ENCODE results near the gene UGT1A1.

UGT1A1 gene

DNA sequence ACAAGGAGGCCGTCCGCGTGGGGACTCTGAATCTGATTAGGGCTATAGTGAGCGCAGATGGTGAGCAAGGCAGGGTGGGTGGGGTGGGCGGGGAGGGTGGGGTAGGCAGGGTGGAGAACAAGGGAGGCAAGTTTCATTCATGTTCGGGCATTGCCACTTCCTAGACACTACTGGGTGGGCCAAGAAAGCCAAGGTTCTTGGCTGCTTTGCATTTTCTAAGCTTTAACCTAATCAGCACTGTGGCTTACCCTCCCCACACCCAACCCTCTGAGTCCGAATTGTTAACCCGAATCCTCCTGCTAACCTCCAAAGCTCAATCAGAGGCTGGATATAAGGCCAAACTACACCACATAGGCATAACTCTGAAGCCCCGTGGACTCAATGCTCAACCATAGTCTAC is 36.2 kb downstream of the UGT1A1 start:
- no peak for DNase-seq (ENCODE audit: low read depth, low spot score)

DNA sequence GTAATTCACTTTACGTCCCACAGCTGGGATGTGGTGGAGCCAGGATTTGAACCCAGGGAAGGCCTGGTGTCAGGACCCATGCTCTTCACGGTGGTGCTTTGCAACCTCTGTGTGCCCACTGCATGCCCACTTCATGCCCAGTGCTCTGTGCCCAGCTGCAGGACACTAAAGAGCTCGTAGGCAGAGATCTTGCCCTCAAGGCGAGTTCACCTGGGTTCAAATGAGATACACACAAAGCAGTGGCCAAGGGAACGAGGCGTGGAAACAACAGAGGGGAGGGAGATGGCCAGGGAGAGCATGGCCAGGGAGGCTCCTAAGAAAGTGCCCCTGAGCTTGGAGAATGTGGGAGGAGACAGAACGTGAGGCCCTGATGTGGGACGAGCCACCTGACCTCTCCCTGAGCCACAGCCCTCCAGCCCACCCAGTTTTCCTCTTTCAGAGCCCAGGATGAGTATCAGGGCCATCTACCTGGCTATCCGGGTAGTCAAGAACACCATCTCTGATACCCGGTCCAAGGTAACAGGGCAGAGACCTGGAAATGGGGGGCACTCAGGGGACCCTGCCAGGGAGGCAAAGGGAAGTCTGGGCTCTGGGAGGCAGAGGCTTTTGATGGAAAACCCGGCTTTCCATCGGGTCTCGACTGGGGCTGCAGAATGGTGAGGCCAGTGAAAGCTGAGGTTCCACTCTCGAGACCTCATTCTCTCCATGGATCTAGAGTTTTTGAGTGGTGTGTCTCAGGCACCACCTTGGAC is 38.4 kb downstream of the UGT1A1 start:
- DNase-seq (ENCODE audit: low read depth, low spot score), result no peak

DNA sequence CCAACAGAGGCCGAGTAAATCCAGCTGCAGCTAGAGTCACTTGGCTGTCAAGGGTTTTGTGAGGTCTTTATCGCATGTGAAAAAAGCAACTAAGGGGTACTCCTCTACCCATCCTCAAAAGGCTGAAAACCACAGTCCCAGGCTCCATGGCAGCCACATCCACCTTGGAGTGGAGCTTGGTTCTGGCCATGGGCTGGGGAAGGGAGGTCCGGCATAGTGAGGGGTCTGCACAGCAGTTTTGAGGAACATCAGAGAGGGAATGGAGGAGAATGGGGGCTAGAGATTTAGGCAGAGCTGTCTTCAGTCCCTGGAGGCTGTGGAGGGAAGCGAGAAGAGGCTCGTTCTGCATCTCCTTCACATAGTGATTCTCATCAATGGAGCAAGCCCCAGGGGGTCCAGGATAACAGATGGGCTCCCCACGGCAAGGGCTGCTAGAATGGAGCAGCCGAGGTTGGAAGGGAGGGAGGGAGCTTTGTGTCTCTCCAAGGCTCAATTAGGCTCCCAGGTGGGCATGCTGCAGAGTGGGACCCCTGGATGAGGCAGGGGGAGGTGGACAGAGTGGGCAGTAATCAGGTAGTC is 39.1 kb downstream of the UGT1A1 start:
- DNase-seq (ENCODE audit: low read depth, low spot score), result no peak

DNA sequence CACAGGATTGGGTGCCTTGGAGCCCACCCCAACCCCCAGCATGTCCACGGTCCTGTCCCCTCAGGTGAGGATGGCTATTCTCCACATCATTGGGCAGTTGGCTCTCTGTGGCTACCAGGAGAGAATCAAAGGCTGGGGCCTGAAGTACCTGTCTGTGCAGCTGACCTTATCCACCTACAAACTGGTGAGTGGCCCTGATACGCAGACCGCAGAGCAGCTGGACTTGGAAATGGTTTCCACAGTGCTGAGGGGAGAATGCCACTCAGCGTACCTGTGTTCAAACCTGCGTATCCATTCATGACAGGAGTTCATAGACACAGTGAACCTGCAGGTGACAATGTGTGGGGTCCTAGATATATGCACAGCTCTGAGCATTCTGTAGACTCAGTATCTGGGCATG is 39.6 kb downstream of the UGT1A1 start:
- no peak for DNase-seq (ENCODE audit: low read depth, low spot score)

DNA sequence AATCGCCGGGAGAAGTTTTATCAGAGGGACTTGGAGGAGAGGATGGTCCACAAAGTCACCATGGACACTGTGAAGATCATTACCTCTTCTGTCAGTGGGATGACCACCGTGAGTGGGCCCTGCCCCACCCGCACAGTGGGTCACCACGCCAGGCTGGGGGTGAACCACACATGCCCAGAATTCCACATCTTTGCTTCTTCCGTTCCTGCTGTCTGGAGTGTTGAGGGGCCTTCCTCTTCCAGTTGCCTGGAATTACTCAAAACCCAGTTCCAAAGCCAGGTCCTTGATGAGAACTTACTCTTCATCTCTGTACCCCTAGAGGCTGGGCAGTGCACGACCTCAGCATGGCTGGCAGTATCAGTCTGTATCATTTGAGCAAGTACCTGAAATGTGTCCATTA is 40.1 kb downstream of the UGT1A1 start:
- no peak for DNase-seq (ENCODE audit: low read depth, low spot score)

DNA sequence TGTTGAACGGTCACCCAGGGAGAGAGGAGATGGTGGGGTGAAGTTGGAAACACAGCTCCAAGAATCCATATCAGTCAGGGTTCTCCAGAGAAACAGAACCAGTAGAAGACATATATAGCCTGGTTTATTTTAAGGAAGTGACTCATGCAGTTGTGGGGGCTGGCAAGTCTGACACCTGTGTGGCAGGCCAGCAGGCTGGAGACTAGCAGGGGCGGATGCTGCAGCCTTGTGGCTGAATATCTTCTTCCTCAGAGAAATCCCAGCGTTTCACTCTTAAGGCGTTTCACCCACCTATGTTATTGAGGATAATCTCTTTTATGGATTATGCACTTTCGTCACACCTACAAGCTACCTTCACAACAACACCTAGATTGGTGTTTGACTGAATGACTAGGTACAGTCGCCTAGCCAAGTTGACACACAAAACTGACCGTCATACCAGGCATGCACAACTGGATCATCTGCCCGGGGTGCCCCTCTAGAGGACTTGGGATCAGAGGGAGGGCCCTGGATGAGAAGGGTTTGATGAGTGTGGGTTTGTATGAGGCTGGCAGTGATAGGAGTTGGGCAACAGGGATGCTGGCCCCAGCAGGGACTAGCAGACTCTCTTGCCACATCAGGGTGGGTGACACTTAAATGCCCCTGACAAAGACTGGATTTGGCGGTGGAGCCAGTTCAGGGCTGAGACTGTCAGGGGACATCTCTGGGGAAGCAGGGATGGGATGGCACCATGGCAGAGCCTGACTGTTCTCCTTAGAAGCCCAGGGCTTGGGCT is 41.5 kb downstream of the UGT1A1 start:
- DNase-seq (ENCODE audit: low read depth, low spot score), result no peak

DNA sequence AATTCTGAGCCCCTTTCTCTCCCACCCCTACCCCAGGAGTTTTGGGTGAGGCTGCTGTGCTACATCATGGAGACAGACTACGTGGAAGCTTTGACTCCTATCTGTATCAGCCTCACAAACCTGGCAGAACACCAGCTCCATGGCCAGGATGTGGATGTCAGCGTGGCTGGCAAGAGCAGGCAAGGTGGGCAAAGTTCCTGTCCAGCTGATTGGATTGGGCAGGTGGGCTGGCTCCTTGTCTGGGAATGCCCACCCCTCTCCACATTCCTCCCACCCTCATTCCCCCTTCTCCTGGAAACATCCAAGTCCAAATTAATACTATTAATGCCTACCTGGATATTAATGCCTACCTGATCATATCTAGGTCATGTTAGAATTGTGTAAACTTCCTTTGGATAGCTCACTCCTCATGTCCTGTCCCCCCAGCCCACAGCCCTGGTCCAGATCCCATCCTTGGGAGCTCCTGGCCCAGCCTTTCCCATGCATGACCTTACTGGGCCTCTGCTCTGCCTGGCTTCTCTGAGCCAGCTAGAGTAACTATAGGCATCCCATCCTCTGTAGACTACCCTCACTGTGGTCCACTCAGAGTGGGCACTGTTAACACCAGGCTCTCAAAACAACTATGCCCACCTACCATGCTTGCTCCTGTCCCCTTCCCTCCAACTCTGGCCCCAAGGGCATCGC is 42.2 kb downstream of the UGT1A1 start:
- DNase-seq (ENCODE audit: low read depth, low spot score), result no peak

DNA sequence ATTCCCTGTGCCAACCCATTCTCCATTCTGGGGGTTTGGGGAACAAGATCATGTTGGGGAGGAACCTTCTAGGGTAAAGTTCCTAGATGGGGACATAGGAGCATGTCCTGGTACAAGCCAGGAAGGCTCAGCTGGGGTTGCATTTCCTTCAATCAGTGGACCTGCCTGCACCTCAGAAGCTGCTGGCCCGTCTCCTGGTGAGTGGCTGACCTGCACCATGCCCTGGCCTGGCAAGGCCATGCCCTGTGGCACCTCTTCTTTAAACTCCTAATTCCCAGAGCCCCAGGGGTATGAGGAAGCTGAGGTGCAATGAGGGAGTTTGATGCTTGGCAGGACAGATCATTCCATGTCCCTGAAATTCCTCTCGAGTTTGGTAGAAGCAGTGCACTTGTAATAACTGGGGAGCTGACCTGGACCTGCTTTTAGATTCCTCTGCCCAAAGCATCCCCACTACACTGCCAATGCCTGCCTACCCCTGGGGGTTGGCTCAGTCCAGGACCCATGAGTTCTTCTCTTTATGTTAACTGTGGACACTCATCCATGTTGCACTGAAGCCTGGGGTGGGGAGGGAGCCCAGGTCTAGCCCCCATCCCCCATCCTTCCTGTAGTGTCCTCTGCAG is 43.3 kb downstream of the UGT1A1 start:
- no peak for DNase-seq (ENCODE audit: low read depth, low spot score)

DNA sequence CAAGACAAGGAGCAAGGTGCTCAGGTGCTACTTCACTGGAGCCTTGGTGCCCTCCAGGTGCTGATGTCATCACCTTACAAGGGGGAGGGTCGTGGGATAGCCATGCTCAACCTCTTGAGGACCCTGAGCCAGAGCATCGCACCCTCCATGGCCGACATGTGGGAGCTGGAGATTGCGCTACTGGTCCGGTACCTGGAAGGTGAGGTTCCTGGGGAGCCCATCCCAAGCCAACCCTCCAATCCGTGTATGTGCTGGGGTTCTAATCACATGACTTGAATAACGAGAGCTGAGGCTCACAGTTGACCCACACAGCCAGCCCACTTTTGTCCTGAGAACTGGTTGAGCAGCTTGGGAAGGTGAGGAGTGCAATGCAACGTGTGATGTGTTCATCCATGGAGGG is 43.9 kb downstream of the UGT1A1 start:
- no peak for DNase-seq (ENCODE audit: low read depth, low spot score)

DNA sequence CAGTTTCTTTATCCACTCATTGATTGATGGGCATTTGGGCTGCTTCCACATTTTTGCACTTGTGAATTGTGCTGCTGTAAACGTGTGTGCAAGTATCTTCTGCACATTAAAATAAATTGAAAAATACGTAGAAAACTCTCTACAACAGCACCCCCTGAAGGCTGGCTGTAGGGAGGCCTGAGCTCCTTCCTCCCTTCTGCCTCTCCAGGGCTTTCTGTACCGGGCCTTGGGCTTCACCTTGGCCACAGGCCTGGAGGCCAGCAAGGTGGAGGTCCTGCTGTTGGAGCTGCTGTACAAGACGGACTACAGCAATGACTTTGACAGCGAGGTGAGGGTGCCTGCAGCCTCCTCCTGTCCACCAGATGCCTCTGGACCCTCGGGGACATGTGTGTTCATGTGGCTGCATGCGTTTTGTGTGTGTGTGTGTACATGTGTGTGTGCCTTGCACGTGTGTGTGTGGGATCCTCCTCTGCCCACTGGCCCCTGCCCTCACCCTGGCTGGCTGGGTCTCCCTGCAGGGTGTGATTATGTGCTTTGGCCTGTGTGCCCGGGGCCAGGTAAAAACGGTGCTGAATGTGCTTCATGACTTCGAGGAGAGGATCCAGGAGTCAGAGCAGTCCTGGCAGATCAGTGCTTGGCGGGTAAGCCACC is 47.3 kb downstream of the UGT1A1 start:
- no peak for DNase-seq (ENCODE audit: low read depth, low spot score)

DNA sequence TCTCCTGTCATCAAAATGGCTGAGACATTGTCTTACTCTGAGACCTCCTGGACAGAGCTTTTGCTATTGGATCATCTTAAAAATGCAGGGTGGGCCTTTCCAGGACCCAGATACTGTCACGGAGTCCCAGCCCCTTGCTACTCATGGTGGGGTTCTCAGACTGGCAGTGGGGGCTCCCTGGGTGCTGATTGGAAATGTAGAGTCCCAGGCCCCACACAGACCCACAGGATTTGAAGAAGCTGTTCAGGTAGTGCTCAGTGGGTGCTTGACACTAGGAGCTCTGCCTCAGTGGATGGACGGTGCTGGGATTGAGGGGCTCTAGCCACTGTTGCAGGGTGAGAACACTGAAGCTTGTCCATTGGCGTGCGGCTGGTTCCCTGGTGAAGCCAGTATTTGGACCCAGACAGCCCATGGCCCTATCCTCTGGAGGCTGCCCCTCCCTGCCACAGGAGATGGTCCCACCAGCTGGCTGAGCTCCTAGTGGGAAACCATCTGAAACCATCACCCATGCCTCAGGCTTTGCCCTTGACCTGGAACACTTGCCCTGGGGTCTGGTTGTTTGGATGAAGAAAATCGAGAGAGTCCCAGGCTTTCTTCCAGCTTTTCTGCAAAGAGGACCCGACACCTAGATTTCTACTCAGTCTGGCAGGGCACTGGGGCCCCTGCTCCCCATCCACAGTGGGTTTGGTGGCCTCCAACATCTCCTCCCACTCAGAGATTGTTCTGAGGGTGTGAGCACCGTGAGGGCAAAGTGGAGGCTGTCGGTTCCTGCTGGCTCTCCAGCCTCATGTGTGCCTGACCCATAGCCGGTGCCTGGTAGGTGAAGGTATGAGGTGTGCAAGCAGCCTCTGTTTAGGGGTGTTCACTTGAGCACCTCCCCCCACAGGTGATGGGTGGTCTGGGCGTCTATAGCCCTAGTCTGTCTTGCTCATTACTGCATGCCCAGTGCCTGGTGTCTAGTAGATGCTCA is 48.2 kb downstream of the UGT1A1 start:
- DNase-seq (ENCODE audit: low read depth, low spot score), result no peak

DNA sequence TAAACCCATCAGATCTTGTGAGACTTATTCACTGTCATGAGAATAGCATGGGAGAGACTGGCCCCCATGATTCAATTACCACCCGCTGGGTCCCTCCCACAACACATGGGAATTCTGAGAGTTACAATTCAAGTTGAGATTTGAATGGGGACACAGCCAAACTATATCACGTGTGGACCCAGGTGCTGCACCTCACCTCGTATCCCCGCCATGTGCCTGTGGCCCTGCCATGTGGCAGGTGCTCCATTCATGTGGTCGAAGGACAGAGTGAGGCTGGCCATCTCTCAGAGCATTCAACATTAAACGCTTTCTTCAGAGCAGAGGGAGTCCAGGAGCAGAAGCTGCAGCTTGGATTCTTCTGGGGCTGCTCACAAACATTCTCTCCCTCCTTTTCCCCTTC is 50.3 kb downstream of the UGT1A1 start:
- no peak for DNase-seq (ENCODE audit: low read depth, low spot score)

DNA sequence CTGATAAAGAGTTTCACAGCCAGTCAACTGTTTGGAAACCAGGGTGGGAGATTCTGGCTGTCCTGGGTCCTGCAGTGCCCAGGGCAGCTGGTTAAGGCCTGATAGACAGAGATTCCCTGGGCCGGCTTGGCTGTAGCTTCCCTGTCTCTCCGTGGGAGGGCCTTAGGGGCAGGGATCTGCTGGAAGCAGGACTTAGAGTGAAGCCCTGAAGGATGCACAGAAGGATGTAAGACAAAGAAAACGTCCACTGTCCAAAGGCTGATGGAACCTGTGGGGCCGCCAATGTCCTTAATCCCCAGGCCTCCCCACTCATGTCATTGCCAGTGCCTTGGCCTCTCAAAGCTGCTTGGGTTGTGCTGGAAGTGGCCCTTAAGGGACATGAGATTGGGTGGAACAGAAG is 51.0 kb downstream of the UGT1A1 start:
- no peak for DNase-seq (ENCODE audit: low read depth, low spot score)

DNA sequence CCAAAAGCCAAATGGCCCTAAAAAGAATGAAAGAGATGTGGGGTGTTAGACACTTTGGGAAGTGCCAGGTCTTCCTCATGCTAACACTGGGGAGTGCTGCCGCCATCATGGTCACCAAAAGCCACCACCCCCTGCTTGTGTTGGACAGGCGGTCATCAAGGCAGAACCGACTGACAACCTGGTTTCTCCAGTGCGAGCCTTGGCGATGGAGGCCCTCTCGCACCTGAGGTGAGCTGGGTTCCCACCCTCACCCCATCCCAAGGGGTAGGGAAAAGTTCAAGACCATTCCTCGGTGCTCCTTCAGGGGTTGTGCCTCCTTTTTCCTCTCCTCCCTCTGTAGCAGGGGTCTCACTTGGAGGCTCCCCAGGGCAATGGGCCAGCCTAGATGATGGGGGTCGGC is 51.7 kb downstream of the UGT1A1 start:
- no peak for DNase-seq (ENCODE audit: low read depth, low spot score)

DNA sequence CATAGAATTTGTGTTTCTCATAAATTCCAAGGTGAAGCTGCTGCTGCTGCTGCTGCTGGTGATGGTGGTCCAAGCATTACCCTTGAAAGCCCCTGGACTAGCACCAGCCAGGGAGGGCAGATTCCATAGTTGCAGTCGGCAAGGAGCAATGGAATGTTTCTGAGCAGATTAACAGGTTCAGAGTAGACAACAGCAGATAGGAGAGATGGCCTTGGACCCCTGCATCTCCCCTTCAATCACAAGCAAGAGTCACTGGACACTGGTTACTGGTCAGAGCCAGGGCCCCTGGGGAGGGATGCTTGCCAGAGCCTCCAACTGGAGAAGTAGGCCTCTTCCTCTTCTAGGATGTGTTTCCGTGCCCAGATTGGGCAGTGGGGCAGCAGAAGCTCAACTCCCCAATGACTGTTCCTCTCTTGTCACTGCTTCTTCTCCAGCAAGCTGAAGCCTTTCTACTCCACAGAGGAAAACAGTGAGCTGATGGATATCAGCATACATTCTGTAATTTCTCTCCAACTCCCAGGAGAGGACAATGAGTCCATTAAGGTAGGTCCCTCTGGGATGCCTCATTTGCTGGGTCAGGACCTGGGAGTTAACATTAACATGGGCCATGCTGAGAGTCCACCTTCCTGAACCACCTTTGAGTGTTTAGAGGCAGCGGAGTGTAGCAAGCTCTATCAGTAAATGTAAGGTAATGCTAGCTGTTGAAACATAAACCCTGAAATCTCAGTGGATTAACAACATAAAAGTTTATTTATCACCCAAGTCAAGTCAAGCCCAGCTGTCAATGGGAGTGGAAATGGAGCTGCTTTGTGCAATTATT is 53.4 kb downstream of the UGT1A1 start:
- DNase-seq (ENCODE audit: low read depth, low spot score), result no peak

DNA sequence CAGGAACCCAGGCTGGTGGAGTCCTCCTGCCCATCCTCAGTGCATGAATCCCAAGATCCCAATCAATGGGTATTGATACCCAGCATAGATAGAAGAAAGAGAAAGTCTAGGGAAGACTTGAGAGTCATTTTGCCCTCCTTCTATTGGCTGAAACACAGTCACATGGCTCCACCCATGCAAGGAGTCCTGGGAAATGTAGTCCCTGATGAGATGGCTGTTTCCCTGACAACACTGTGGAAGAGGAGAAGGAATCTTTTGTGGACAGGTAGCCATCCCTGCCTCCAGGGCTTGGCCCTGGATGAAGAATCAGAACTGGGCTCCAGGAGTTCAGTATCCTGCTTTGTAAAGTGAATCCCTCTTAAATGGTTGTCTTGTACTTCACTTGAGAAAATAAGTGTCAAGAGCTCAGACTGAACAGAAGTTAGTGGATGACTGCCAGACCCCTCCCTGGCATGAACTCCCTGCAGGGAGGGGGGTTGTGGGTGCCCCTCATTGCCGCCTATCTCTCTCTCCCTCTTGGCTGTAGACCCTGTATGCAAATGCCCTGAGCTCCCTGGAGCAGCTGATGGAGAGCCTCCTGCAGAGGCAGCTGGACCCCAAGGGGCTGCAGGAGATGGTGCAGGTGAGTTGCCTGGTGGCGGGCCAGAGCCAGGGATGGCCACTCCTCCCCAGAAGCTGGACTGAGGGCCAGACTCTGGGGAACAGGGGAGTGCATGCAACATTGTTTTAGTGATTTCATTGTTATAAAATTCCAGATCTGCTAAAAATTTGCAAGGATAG is 54.2 kb downstream of the UGT1A1 start:
- DNase-seq (ENCODE audit: low read depth, low spot score), result no peak

DNA sequence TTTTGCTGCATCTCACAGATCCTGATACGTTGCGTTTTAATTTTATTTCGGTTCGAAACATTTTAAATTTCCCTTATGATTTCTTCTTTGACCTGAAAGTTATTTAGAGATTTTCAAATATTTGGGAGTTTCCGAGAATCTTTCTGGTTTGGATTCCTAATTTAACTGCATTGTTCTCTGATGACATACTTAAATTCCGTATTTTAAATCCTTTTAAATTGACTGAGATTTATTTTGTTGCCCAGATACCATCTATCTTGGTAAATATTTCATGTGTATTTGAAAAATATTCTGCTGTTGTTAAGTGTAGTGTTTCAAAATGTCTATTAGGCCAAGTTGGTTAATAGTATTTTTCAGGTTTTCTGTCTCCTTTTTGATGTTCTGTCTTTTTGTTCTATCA is 55.8 kb downstream of the UGT1A1 start:
- DNase-seq (ENCODE audit: low read depth, low spot score), result no peak

DNA sequence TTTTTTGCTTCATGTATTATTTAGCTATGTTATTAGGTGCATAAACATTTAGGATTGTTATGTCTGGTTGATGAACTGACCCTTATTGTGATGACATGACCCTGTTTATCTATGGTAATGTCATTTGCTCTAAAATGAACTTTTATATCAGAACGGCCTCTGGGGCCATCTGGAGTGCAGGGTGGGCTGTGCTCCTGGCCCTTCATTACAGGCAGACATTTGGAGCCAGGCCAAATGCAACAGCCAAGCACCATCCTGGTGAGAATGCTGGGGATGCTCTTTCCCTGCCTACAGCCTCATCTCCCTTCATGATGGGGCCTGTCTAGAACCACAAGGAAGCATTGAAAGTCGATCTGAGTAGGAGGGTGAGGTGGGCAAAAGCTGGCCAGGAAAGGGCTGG is 56.3 kb downstream of the UGT1A1 start:
- DNase-seq (ENCODE audit: low read depth, low spot score), result no peak

DNA sequence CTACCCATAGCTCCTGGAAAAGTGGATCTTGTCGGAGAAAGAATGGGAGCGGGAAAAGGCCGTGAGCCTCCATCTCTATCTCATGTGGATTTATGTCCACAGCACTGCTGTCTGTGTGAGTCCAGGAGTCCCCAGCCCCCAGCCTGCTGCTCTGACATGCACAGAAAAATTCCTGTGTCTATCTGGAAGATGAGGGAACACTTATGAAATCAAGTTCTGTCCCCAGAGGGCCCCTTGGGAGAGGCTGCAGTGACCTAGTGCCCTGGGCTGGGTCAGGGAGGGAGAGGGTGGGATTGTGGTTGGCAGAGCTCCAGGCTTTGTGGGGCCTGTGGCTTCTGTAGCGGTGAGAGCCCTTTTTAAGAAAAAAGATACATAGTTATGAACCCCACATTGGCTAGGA is 56.7 kb downstream of the UGT1A1 start:
- no peak for DNase-seq (ENCODE audit: low read depth, low spot score)

Data from activated naive CD8-positive, alpha-beta T cell treated with anti-CD3 and anti-CD28 coated beads, Interleukin-2, amount 50 U/mL, for 16 hours (primary cell).